Measurements from ENCODE around the gene PACS2.
"Not testable (repeated sequence)": the region's sequence is repeated elsewhere in the genome, so short reads cannot be mapped to it uniquely, and the experiment has no call there.

The PACS2 gene

GRCh38 chr14:105277448-105277847, 37.1 kb upstream of the PACS2 start:
- not testable (repeated sequence) for H3K9me3 ChIP-seq (ENCODE audit: control insufficient read depth, low read length); H3K4me1 ChIP-seq (ENCODE audit: control insufficient read depth, insufficient read depth, low read length, poor library complexity, severe bottlenecking); H3K27me3 ChIP-seq (replicated peaks; ENCODE audit: control insufficient read depth, insufficient read depth, low read length, poor library complexity, severe bottlenecking); H3K4me3 ChIP-seq (ENCODE audit: insufficient read depth, low read depth, low read length, poor library complexity, severe bottlenecking); DNase-seq; H3K36me3 ChIP-seq (ENCODE audit: control insufficient read depth, insufficient read depth, low read length); H3K27ac ChIP-seq (ENCODE audit: insufficient read depth, low read length, poor library complexity, severe bottlenecking)

GRCh38 chr14:105279642-105280361, 34.7 kb upstream of the PACS2 start:
- Histone ChIP-seq H3K4me3 (ENCODE audit: insufficient read depth, low read depth, low read length, poor library complexity, severe bottlenecking) (no peak overlapping the region), H3K9me3 (ENCODE audit: control insufficient read depth, low read length) (no peaks in the 10 kb centered on the region)

GRCh38 chr14:105280525-105280924, 34.0 kb upstream of the PACS2 start:
- Histone ChIP-seq H3K4me3 (ENCODE audit: insufficient read depth, low read depth, low read length, poor library complexity, severe bottlenecking) (no peak overlapping the region), H3K36me3 (ENCODE audit: control insufficient read depth, insufficient read depth, low read length) (no peaks in the 10 kb centered on the region), H3K9me3 (ENCODE audit: control insufficient read depth, low read length) (no peaks in the 10 kb centered on the region), H3K27me3 (replicated peaks; ENCODE audit: control insufficient read depth, insufficient read depth, low read length, poor library complexity, severe bottlenecking) (no peaks in the 10 kb centered on the region), H3K4me1 (ENCODE audit: control insufficient read depth, insufficient read depth, low read length, poor library complexity, severe bottlenecking) (no peaks in the 10 kb centered on the region), H3K27ac (ENCODE audit: insufficient read depth, low read length, poor library complexity, severe bottlenecking) (no peak overlapping the region)
- no peak for DNase-seq

More at GRCh38 chr14:105279642-105280361, 34.7 kb upstream of the PACS2 start:
- no peaks in the 10 kb centered on the region for H3K4me1 ChIP-seq (ENCODE audit: control insufficient read depth, insufficient read depth, low read length, poor library complexity, severe bottlenecking)
- no peak for DNase-seq
- H3K27ac ChIP-seq (ENCODE audit: insufficient read depth, low read length, poor library complexity, severe bottlenecking) = no peak overlapping the region
- H3K36me3 ChIP-seq (ENCODE audit: control insufficient read depth, insufficient read depth, low read length) = no peaks in the 10 kb centered on the region
- H3K27me3 ChIP-seq (replicated peaks; ENCODE audit: control insufficient read depth, insufficient read depth, low read length, poor library complexity, severe bottlenecking) = no peaks in the 10 kb centered on the region

- no peak overlapping the region for H3K4me3 ChIP-seq (ENCODE audit: insufficient read depth, low read depth, low read length, poor library complexity, severe bottlenecking)
- H3K27me3 ChIP-seq (replicated peaks; ENCODE audit: control insufficient read depth, insufficient read depth, low read length, poor library complexity, severe bottlenecking) = no peaks in the 10 kb centered on the region
- no peaks in the 10 kb centered on the region for H3K4me1 ChIP-seq (ENCODE audit: control insufficient read depth, insufficient read depth, low read length, poor library complexity, severe bottlenecking)
- no peaks in the 10 kb centered on the region for H3K9me3 ChIP-seq (ENCODE audit: control insufficient read depth, low read length)
- H3K36me3 ChIP-seq (ENCODE audit: control insufficient read depth, insufficient read depth, low read length) = no peaks in the 10 kb centered on the region
- no peak for DNase-seq
- no peak overlapping the region for H3K27ac ChIP-seq (ENCODE audit: insufficient read depth, low read length, poor library complexity, severe bottlenecking)
Measured at GRCh38 chr14:105281371-105282097, 33.0 kb upstream of the PACS2 start.

- no peaks in the 10 kb centered on the region for H3K4me1 ChIP-seq (ENCODE audit: control insufficient read depth, insufficient read depth, low read length, poor library complexity, severe bottlenecking)
Measured at GRCh38 chr14:105282098-105282725, 32.3 kb upstream of the PACS2 start.

GRCh38 chr14:105283028-105283427, 31.5 kb upstream of the PACS2 start:
- Histone ChIP-seq H3K36me3 (ENCODE audit: control insufficient read depth, insufficient read depth, low read length) (no peaks in the 10 kb centered on the region), H3K4me1 (ENCODE audit: control insufficient read depth, insufficient read depth, low read length, poor library complexity, severe bottlenecking) (no peaks in the 10 kb centered on the region), H3K27me3 (replicated peaks; ENCODE audit: control insufficient read depth, insufficient read depth, low read length, poor library complexity, severe bottlenecking) (no peaks in the 10 kb centered on the region), H3K4me3 (ENCODE audit: insufficient read depth, low read depth, low read length, poor library complexity, severe bottlenecking) (no peak overlapping the region), H3K27ac (ENCODE audit: insufficient read depth, low read length, poor library complexity, severe bottlenecking) (no peak overlapping the region), H3K9me3 (ENCODE audit: control insufficient read depth, low read length) (no peaks in the 10 kb centered on the region)
- no peak for DNase-seq

More at GRCh38 chr14:105282098-105282725, 32.3 kb upstream of the PACS2 start:
- no peak for DNase-seq
- Histone ChIP-seq H3K36me3 (ENCODE audit: control insufficient read depth, insufficient read depth, low read length) (no peaks in the 10 kb centered on the region), H3K4me3 (ENCODE audit: insufficient read depth, low read depth, low read length, poor library complexity, severe bottlenecking) (no peak overlapping the region), H3K9me3 (ENCODE audit: control insufficient read depth, low read length) (no peaks in the 10 kb centered on the region), H3K27ac (ENCODE audit: insufficient read depth, low read length, poor library complexity, severe bottlenecking) (no peak overlapping the region), H3K27me3 (replicated peaks; ENCODE audit: control insufficient read depth, insufficient read depth, low read length, poor library complexity, severe bottlenecking) (no peaks in the 10 kb centered on the region)

- no peak for DNase-seq
- Histone ChIP-seq H3K9me3 (ENCODE audit: control insufficient read depth, low read length) (no peaks in the 10 kb centered on the region), H3K27me3 (replicated peaks; ENCODE audit: control insufficient read depth, insufficient read depth, low read length, poor library complexity, severe bottlenecking) (no peaks in the 10 kb centered on the region), H3K27ac (ENCODE audit: insufficient read depth, low read length, poor library complexity, severe bottlenecking) (no peak overlapping the region), H3K4me3 (ENCODE audit: insufficient read depth, low read depth, low read length, poor library complexity, severe bottlenecking) (no peak overlapping the region), H3K4me1 (ENCODE audit: control insufficient read depth, insufficient read depth, low read length, poor library complexity, severe bottlenecking) (no peaks in the 10 kb centered on the region), H3K36me3 (ENCODE audit: control insufficient read depth, insufficient read depth, low read length) (no peaks in the 10 kb centered on the region)
Measured at GRCh38 chr14:105283899-105284298, 30.6 kb upstream of the PACS2 start.

- no peak overlapping the region for H3K27ac ChIP-seq (ENCODE audit: insufficient read depth, low read length, poor library complexity, severe bottlenecking)
- no peaks in the 10 kb centered on the region for H3K36me3 ChIP-seq (ENCODE audit: control insufficient read depth, insufficient read depth, low read length)
- H3K4me3 ChIP-seq (ENCODE audit: insufficient read depth, low read depth, low read length, poor library complexity, severe bottlenecking) = no peak overlapping the region
- DNase-seq = no peak
- H3K9me3 ChIP-seq (ENCODE audit: control insufficient read depth, low read length) = no peaks in the 10 kb centered on the region
- H3K4me1 ChIP-seq (ENCODE audit: control insufficient read depth, insufficient read depth, low read length, poor library complexity, severe bottlenecking) = no peaks in the 10 kb centered on the region
- H3K27me3 ChIP-seq (replicated peaks; ENCODE audit: control insufficient read depth, insufficient read depth, low read length, poor library complexity, severe bottlenecking) = no peaks in the 10 kb centered on the region
Measured at GRCh38 chr14:105285174-105285573, 29.4 kb upstream of the PACS2 start.

GRCh38 chr14:105286759-105287144, 27.8 kb upstream of the PACS2 start:
- no peak overlapping the region for H3K27ac ChIP-seq (ENCODE audit: insufficient read depth, low read length, poor library complexity, severe bottlenecking)
- no peak for DNase-seq
- H3K27me3 ChIP-seq (replicated peaks; ENCODE audit: control insufficient read depth, insufficient read depth, low read length, poor library complexity, severe bottlenecking) = no peaks in the 10 kb centered on the region
- no peaks in the 10 kb centered on the region for H3K36me3 ChIP-seq (ENCODE audit: control insufficient read depth, insufficient read depth, low read length)
- no peaks in the 10 kb centered on the region for H3K9me3 ChIP-seq (ENCODE audit: control insufficient read depth, low read length)
- no peak overlapping the region for H3K4me3 ChIP-seq (ENCODE audit: insufficient read depth, low read depth, low read length, poor library complexity, severe bottlenecking)
- H3K4me1 ChIP-seq (ENCODE audit: control insufficient read depth, insufficient read depth, low read length, poor library complexity, severe bottlenecking) = no peaks in the 10 kb centered on the region
